Cardiac muscle cell (in vitro differentiated cells and primary cell): ENCODE measurements around the gene SDF4. TPM values are rescaled to one million over a fixed set of nuclear protein-coding genes. Genes with fewer than 3 reads are reported as not detected.

Experiments
- DNase-seq, 2 donors: peaks; one replicate each; pipeline versions ENCODE4 v3.0.0 to v3.0.0-alpha.2; 2010 to 2017; ENCODE audit warnings: low read depth in 1 of 2, low spot score in 1 of 2
- H3K27ac ChIP-seq: fragments of 200-600 bp; sonication (generic); 2 replicates; pipeline ENCODE4 v1.5.1; 2016
- H3K27me3 ChIP-seq: fragments of 200-600 bp; sonication (generic); 2 replicates; pipeline ENCODE4 v1.6.0; 2016; ENCODE audit warnings: control low read depth
- H3K36me3 ChIP-seq: fragments of 200-600 bp; sonication (generic); 2 replicates; pipeline ENCODE4 v1.5.1; 2016; ENCODE audit warnings: control low read depth
- H3K4me1 ChIP-seq: fragments of 200-600 bp; sonication (generic); 2 replicates; pipeline ENCODE4 v1.8.1; 2017; ENCODE audit warnings: low read depth, mild to moderate bottlenecking, mixed run types
- H3K4me3 ChIP-seq: fragments of 200-600 bp; sonication (generic); 2 replicates; pipeline ENCODE4 v1.5.1; 2016; ENCODE audit warnings: mild to moderate bottlenecking
- H3K9me3 ChIP-seq: fragments of 200-600 bp; sonication (generic); 2 replicates; pipeline ENCODE4 v1.5.1; 2017; ENCODE audit warnings: low read depth, mild to moderate bottlenecking, control low read depth
- CTCF ChIP-seq: IDR thresholded peaks from 2 replicates; pipeline ENCODE4 v1.5.1; 2012; ENCODE audit warnings: low read depth, mild to moderate bottlenecking, low read length
- polyA plus RNA-seq: library from polyadenylated mRNA; unstranded; fragments of >200 nt; fragmentation: Nextera tagmentation; extraction: Ambion mirVana; gene quantifications from 2 replicates; pipeline ENCODE4 v1.2.1, GENCODE V29; 2016
- total RNA-seq: library from RNA; depleted of rRNA; stranded (reverse); fragments of >200 nt; gene quantifications from 2 replicates; pipeline ENCODE4 v1.2.3, GENCODE V29; 2016

The SDF4 gene
- total and polyA plus RNA-seq, 2 experiments from 2014 or later, result 148 to 180 TPM

- no peaks in the 10 kb centered on the region for H3K4me1 ChIP-seq
- H3K27me3 ChIP-seq, result peaks cover 48% of the 10 kb centered on the region
- no peaks in the 10 kb centered on the region for H3K36me3 ChIP-seq
- H3K9me3 ChIP-seq, result no peaks in the 10 kb centered on the region
- no peak within 1 kb of the TSS for H3K27ac ChIP-seq
- no peak within 1 kb of the TSS for H3K4me3 ChIP-seq
- TF ChIP-seq CTCF, result no peak
- DNase-seq, result peak in 1 of 2 donors; percentile 11
Observed at GRCh38 chr1:1173793-1174415, 57.9 kb downstream of the SDF4 start, which contains the start of gene TTLL10. TTLL10 (plus strand) TSS chr1:1173880; CDS start chr1:1179216, 5,336 bp downstream.

- Histone ChIP-seq H3K4me3 (no peak overlapping the region), H3K36me3 (no peaks in the 10 kb centered on the region), H3K4me1 (no peaks in the 10 kb centered on the region), H3K27ac (no peak overlapping the region), H3K27me3 (peaks cover 48% of the 10 kb centered on the region), H3K9me3 (no peaks in the 10 kb centered on the region)
- no peak for TF ChIP-seq CTCF
- DNase-seq, result no peak
Observed at GRCh38 chr1:1173061-1173792, 58.6 kb downstream of the SDF4 start.

GRCh38 chr1:1171546-1172340 lies 60.1 kb downstream of the SDF4 start:
- Histone ChIP-seq H3K4me3 (no peak overlapping the region), H3K27me3 (peaks cover 44% of the 10 kb centered on the region)

GRCh38 chr1:1171161-1171545 lies 60.6 kb downstream of the SDF4 start:
- no peak for TF ChIP-seq CTCF
- no peak overlapping the region for H3K27ac ChIP-seq
- no peak overlapping the region for H3K4me3 ChIP-seq
- peaks cover 38% of the 10 kb centered on the region for H3K27me3 ChIP-seq
- no peaks in the 10 kb centered on the region for H3K9me3 ChIP-seq
- no peaks in the 10 kb centered on the region for H3K4me1 ChIP-seq
- H3K36me3 ChIP-seq, result no peaks in the 10 kb centered on the region
- DNase-seq, result no peak

More at GRCh38 chr1:1171546-1172340, 60.1 kb downstream of the SDF4 start:
- no peaks in the 10 kb centered on the region for H3K36me3 ChIP-seq
- no peak for DNase-seq
- H3K4me1 ChIP-seq, result no peaks in the 10 kb centered on the region
- H3K9me3 ChIP-seq, result no peaks in the 10 kb centered on the region
- no peak for TF ChIP-seq CTCF
- H3K27ac ChIP-seq, result no peak overlapping the region

- Histone ChIP-seq H3K4me3 (no peak overlapping the region), H3K4me1 (no peaks in the 10 kb centered on the region), H3K36me3 (no peaks in the 10 kb centered on the region), H3K27ac (no peak overlapping the region), H3K27me3 (peaks cover 31% of the 10 kb centered on the region), H3K9me3 (no peaks in the 10 kb centered on the region)
- no peak for DNase-seq
- TF ChIP-seq CTCF, result no peak
Observed at GRCh38 chr1:1170215-1171091, 61.3 kb downstream of the SDF4 start.
